Lower lobe of right lung (tissue), 2 donors: Measurements from ENCODE around the gene KCNAB1. TPM values are rescaled to one million over a fixed set of nuclear protein-coding genes. Genes with fewer than 3 reads are reported as not detected.

Experiments
- ATAC-seq, 2 donors: fragments of 200-7000 bp; cut with Tn5 transposase; one replicate each; pipeline ENCODE4 v1.9.1; 2020 to 2022; ENCODE audit warnings: mild to moderate bottlenecking in 2 of 2, moderate library complexity in 2 of 2
- DNase-seq: peaks from one replicate; pipeline ENCODE4 v3.0.0-alpha.2; 2020
- H3K27ac ChIP-seq: fragments of 200-600 bp; one replicate; pipeline ENCODE4 v1.8.0; 2022
- H3K27me3 ChIP-seq: fragments of 200-600 bp; one replicate; pipeline ENCODE4 v1.8.0; 2022; ENCODE audit warnings: low read depth
- H3K36me3 ChIP-seq: fragments of 200-600 bp; one replicate; pipeline ENCODE4 v1.8.0; 2022; ENCODE audit warnings: mild to moderate bottlenecking
- H3K4me1 ChIP-seq: fragments of 200-600 bp; one replicate; pipeline ENCODE4 v1.8.0; 2022
- H3K4me3 ChIP-seq: fragments of 200-600 bp; one replicate; pipeline ENCODE4 v1.8.0; 2022; ENCODE audit warnings: mild to moderate bottlenecking
- H3K9me3 ChIP-seq: fragments of 200-600 bp; one replicate; pipeline ENCODE4 v1.8.0; 2022
- intact Hi-C: fragments of 100-400 bp; cut with DNase I; formaldehyde crosslinking; loops from one replicate; pipeline ENCODE4 v1.11.0; 2022
- total RNA-seq: library from RNA; stranded (reverse); fragmentation: NEBNext Ultra II Directional; extraction: Animal tissue kit (Norgen Biotek cat#: 25700); gene quantifications from one replicate; pipeline ENCODE4 v1.2.1, GENCODE V29; 2021
- TF ChIP-seq, protein P1 (sequence below): fragments of 200-600 bp; IDR thresholded peaks from one replicate; pipeline ENCODE4 v1.8.0; 2022; ENCODE audit warnings: antibody characterized with exemption, mild to moderate bottlenecking
- donor health status: DM: no; HTN: yes; CAD: no; lungs with severe emphysema.

Gene KCNAB1
- total RNA-seq, 1 donor from 2014 or later: 4.7 TPM

DNA sequence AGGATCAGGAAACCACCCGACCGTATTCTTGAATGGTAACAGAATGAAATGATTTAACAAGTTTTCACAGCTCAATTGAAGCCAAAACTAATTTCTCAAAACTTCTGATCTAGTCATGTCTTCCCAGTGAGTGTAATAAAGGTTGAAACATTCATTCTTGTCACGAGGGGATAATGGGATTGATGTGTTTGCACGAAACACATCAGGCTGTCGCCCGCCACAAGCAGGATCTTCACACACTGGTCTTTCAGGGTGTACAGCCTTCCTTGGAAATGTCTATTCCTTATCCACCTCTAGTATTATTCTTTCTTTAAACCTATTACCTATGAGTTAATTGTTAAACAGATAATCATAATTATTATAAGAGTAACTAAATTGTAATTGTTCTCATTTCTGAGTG lies 94.3 kb downstream of the KCNAB1 start:
- intact Hi-C loops: no loop called here
- no peak overlapping the region for H3K27ac ChIP-seq
- no peaks in the 10 kb centered on the region for H3K9me3 ChIP-seq
- TF ChIP-seq, protein P1, sequence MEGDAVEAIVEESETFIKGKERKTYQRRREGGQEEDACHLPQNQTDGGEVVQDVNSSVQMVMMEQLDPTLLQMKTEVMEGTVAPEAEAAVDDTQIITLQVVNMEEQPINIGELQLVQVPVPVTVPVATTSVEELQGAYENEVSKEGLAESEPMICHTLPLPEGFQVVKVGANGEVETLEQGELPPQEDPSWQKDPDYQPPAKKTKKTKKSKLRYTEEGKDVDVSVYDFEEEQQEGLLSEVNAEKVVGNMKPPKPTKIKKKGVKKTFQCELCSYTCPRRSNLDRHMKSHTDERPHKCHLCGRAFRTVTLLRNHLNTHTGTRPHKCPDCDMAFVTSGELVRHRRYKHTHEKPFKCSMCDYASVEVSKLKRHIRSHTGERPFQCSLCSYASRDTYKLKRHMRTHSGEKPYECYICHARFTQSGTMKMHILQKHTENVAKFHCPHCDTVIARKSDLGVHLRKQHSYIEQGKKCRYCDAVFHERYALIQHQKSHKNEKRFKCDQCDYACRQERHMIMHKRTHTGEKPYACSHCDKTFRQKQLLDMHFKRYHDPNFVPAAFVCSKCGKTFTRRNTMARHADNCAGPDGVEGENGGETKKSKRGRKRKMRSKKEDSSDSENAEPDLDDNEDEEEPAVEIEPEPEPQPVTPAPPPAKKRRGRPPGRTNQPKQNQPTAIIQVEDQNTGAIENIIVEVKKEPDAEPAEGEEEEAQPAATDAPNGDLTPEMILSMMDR: no peak
- H3K27me3 ChIP-seq: no peaks in the 10 kb centered on the region
- no peaks in the 10 kb centered on the region for H3K4me1 ChIP-seq
- no peak for ATAC-seq
- H3K4me3 ChIP-seq: no peak overlapping the region
- DNase-seq: no peak
- no peaks in the 10 kb centered on the region for H3K36me3 ChIP-seq

GRCh38 chr3:156215751-156216150 lies 95.4 kb downstream of the KCNAB1 start:
- intact Hi-C loops: no loop called here
- no peak for ATAC-seq
- TF ChIP-seq, protein P1: no peak

DNA sequence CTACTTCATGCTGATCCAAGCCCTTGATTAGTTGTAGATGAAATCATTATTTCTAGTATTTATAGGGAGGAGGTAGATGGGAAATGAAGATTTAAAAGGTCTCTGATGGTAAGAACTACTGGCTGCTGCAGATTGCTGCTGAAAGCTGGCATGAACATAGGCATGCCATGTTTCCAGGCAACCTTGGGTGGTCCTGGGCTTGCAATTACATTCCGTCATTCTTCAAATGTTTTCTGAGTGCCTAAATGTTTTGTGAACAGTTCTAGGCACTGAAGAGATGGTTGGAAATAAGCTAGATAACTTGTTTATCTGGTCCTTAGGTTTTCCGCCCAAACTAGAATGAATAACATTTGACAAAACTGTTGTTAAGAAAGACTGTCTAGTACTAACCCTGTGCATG lies 95.8 kb downstream of the KCNAB1 start:
- TF ChIP-seq, protein P1: no peak
- DNase-seq (no peak), ATAC-seq (no peak)
- Histone ChIP-seq H3K27me3 (no peaks in the 10 kb centered on the region), H3K9me3 (no peaks in the 10 kb centered on the region), H3K4me1 (no peaks in the 10 kb centered on the region), H3K36me3 (no peaks in the 10 kb centered on the region), H3K4me3 (no peak overlapping the region), H3K27ac (no peak overlapping the region)
- intact Hi-C loops: no loop called here

More at GRCh38 chr3:156215751-156216150, 95.4 kb downstream of the KCNAB1 start:
- Histone ChIP-seq H3K36me3 (no peaks in the 10 kb centered on the region), H3K4me1 (no peaks in the 10 kb centered on the region), H3K27ac (no peak overlapping the region), H3K4me3 (no peak overlapping the region), H3K27me3 (no peaks in the 10 kb centered on the region), H3K9me3 (no peaks in the 10 kb centered on the region)
- DNase-seq: no peak

DNA sequence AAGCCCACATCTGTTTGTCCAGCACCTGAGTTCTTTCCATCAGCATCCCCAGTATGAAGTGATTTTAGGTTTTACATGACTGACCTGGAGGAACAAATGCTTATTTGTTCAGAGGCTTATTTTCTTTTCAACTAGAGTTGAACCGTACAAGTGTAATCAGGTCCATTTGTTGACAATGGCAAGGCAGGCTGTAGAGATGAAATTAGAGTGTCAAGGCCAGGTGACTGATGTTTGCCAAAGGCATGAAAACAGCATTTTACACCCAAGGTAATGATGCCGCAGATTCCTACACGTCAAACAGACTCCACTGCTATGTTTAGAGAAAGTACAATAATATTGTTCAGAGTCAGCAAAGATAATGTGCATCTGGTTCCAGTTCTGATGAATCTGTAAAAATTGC lies 96.5 kb downstream of the KCNAB1 start:
- TF ChIP-seq, protein P1: no peak
- Histone ChIP-seq H3K4me3 (no peak overlapping the region), H3K27ac (no peak overlapping the region), H3K36me3 (no peaks in the 10 kb centered on the region), H3K9me3 (no peaks in the 10 kb centered on the region), H3K4me1 (no peaks in the 10 kb centered on the region), H3K27me3 (no peaks in the 10 kb centered on the region)
- intact Hi-C loops: no loop called here
- ATAC-seq: no peak
- no peak for DNase-seq

GRCh38 chr3:156217674-156218352 lies 97.4 kb downstream of the KCNAB1 start:
- Histone ChIP-seq H3K4me1 (no peaks in the 10 kb centered on the region), H3K36me3 (no peaks in the 10 kb centered on the region), H3K4me3 (no peak overlapping the region), H3K27me3 (no peaks in the 10 kb centered on the region), H3K27ac (no peak overlapping the region), H3K9me3 (no peaks in the 10 kb centered on the region)
- intact Hi-C loops: no loop called here
- no peak for ATAC-seq
- TF ChIP-seq, protein P1: no peak
- no peak for DNase-seq
